Stimulated activated CD8-positive, alpha-beta memory T cell treated with anti-CD3 and anti-CD28 coated beads, Interleukin-7, amount 100 ng/mL, for 24 hours (primary cell): ENCODE results near the gene CACYBP.

Experiments used
- DNase-seq: peaks from one replicate; pipeline ENCODE4 v3.0.0-alpha.2; 2020; ENCODE audit warnings: low read depth

Gene CACYBP

GRCh38 chr1:174974711-174975119 lies 25.0 kb upstream of the CACYBP start:
- no peak for DNase-seq

- no peak for DNase-seq
Observed at GRCh38 chr1:174975764-174976163, 24.0 kb upstream of the CACYBP start.

- no peak for DNase-seq
Observed at GRCh38 chr1:174976436-174977108, 23.2 kb upstream of the CACYBP start.

- no peak for DNase-seq
Observed at GRCh38 chr1:174982971-174983689, 16.6 kb upstream of the CACYBP start.

GRCh38 chr1:174984952-174985351 lies 14.8 kb upstream of the CACYBP start:
- no peak for DNase-seq

GRCh38 chr1:174988539-174988938 lies 11.2 kb upstream of the CACYBP start:
- no peak for DNase-seq

GRCh38 chr1:174988986-174989385 lies 10.8 kb upstream of the CACYBP start:
- DNase-seq = no peak

GRCh38 chr1:174989536-174990220 lies 10.1 kb upstream of the CACYBP start:
- no peak for DNase-seq

- DNase-seq = no peak
Observed at GRCh38 chr1:174990382-174990999, 9.3 kb upstream of the CACYBP start.

- DNase-seq = no peak
Observed at GRCh38 chr1:174991473-174991872, 8.3 kb upstream of the CACYBP start.

- no peak for DNase-seq
Observed at GRCh38 chr1:174995121-174995520, 4.6 kb upstream of the CACYBP start.

GRCh38 chr1:174995916-174996315 lies 3.8 kb upstream of the CACYBP start:
- DNase-seq = no peak

GRCh38 chr1:174996476-174996875 lies 3.3 kb upstream of the CACYBP start:
- DNase-seq = no peak

- no peak for DNase-seq
Observed at GRCh38 chr1:174997041-174997440, 2.7 kb upstream of the CACYBP start.

- no peak for DNase-seq
Observed at GRCh38 chr1:174998569-174999215, 1.1 kb upstream of the CACYBP start.

GRCh38 chr1:174999216-174999935 lies 371 bp upstream of the CACYBP start:
- DNase-seq = peak; percentile 88

GRCh38 chr1:175000697-175001187 lies 995 bp downstream of the CACYBP start:
- DNase-seq = no peak

- no peak for DNase-seq
Observed at GRCh38 chr1:175002910-175003517, 3.3 kb downstream of the CACYBP start.

- DNase-seq = no peak
Observed at GRCh38 chr1:175003521-175003920, 3.8 kb downstream of the CACYBP start.

- DNase-seq = no peak
Observed at GRCh38 chr1:175005085-175005783, 5.5 kb downstream of the CACYBP start.
